Measurements from ENCODE around the gene FGF14.

- TF ChIP-seq NFE2L2 (IDR thresholded peaks at IDR 0.05; ENCODE audit: low read depth, low read length) = no peak
- no peak for TF ChIP-seq CTCF (conservative IDR thresholded peaks at IDR 0.05; ENCODE audit: low read depth, low read length)
- TF ChIP-seq RFX5 (IDR thresholded peaks at IDR 0.05; ENCODE audit: low read depth, low read length) = no peak
- no peak for TF ChIP-seq RAD21 (IDR thresholded peaks at IDR 0.05; ENCODE audit: low read length)
- TF ChIP-seq SMC3 (IDR thresholded peaks at IDR 0.05; ENCODE audit: low read depth, low read length) = no peak
- TF ChIP-seq POLR2A (IDR thresholded peaks at IDR 0.05; ENCODE audit: low read depth, low read length) = no peak
- no peak for TF ChIP-seq USF2 (IDR thresholded peaks at IDR 0.05; ENCODE audit: low read depth, low read length)
- TF ChIP-seq, protein P1, sequence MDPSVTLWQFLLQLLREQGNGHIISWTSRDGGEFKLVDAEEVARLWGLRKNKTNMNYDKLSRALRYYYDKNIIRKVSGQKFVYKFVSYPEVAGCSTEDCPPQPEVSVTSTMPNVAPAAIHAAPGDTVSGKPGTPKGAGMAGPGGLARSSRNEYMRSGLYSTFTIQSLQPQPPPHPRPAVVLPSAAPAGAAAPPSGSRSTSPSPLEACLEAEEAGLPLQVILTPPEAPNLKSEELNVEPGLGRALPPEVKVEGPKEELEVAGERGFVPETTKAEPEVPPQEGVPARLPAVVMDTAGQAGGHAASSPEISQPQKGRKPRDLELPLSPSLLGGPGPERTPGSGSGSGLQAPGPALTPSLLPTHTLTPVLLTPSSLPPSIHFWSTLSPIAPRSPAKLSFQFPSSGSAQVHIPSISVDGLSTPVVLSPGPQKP (IDR thresholded peaks at IDR 0.05; ENCODE audit: borderline replicate concordance, low read depth, low read length) = no peak
- no peak for TF ChIP-seq MAFK (IDR thresholded peaks at IDR 0.05; ENCODE audit: low read depth, low read length)
- no peak for TF ChIP-seq RCOR1 (IDR thresholded peaks at IDR 0.05; ENCODE audit: insufficient replicate concordance, low read length)
- no peak for TF ChIP-seq MXI1 (IDR thresholded peaks at IDR 0.05; ENCODE audit: borderline replicate concordance, low read depth, low read length)
These were observed 166.2 kb downstream of the FGF14 start for GRCh38 chr13:102235689-102236088.

Measured in IMR-90 (cell line).